Activated CD8-positive, alpha-beta memory T cell treated with anti-CD3 and anti-CD28 coated beads, Interleukin-2, amount 50 U/mL, for 1 hour (primary cell): Measurements from ENCODE around the gene TMTC2.

Experiments used
- DNase-seq: peaks from one replicate; pipeline ENCODE4 v3.0.0-alpha.2; 2020; ENCODE audit errors: extremely low read depth

The TMTC2 gene

GRCh38 chr12:82686168-82687020 lies at the start of gene TMTC2:
TSS of gene TMTC2 (plus strand) at chr12:82686906.
- DNase-seq: peak; percentile 68

DNA sequence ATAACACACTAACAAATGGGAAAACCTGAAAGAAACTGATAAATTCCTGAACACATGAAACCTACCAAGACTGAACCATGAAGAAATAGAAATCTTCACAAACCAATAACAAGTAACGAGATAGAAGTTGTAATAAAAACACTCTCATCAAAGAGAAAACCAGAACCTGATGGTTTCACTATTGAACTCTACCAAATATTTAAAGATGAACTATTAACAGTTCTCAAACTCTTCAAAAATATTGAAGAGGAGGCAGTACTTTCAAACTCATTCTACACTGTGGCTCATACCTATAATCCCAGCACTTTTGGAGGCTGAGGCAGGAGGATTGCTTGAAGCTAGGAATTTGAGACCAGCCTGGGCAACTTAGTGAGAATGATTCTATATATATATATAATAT lies 48.4 kb upstream of the TMTC2 start:
- no peak for DNase-seq

GRCh38 chr12:82644896-82645295 lies 41.8 kb upstream of the TMTC2 start:
- DNase-seq: no peak

GRCh38 chr12:82645414-82645813 lies 41.3 kb upstream of the TMTC2 start:
- no peak for DNase-seq

DNA sequence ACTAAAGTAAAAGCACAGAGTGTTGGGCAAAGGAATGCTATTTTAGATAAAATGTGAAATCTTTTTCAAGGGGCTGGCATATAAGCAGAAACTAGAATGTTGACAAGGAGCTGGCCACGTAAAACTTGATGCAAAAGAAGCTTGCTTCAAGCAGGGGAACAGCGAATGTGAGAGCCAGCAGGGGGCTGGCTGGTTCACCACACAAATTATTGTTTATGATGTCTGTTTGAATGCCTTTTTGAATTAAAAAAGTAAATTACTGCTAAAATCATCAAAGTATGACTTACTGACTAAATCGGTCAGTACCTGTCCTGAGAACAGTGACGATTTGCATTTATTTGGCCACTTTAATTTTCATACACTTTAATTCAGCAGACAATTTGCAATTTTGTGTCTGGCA lies 38.9 kb upstream of the TMTC2 start:
- DNase-seq: no peak

DNA sequence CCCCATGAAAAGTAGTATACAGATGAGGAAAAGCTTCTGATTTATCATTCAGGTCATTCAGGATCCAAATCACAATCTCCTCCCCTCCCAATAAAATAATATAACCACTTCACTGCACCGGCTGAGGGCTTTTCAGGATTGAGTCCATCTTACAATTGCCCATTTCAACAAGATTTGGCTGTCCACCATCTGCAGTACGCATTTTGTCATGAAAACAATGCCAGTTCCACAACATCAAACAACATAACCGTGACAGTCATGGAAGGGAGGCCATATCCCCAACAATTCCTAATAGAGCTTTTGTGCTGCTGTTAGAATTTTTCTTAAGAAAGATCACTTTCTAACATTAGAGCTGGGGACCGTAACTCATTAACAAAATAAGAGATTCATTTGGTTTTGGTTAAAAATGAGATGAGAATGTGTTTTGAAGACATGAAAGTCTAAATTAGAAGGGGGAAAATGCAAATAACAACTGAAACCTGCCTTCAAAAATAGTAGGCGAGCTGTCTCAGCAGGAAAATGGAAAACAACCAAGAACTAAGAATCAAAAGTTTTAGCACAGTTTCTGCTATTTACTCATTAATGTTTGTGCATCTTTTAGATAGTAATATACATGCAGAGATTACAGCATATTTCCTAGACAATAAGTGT lies 38.3 kb upstream of the TMTC2 start:
- no peak for DNase-seq

DNA sequence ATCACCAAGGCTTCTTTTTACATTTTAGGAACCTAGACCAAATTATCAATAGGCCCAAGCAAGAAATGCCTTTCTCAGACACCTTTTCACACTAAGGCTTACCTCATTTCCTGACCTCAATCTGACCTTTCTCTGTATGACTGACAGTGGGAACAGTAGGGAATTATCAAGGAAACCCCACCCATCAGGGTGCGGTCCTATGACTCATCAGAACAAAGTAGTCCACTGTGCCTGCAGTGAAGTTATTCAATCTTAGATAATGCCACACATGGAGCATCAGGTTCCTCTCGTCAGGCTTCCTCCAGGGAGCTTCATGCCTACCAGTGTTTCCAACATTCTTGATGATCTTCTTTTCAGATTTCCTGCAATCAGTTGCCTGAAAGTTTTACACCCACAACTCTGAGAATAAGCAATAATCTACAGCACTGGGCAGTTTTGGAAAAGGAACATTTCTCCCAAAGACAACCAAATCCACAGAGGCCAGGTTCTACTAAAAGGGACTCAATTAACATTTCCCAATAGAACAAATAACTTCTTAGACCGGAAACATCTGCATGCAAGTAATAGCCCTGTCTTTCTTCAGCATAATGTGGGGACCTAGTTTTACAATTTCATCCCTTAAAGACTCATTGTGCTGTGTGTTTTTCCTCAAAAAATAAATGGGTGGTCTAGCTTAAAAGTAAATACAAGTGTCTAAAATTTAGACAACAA lies 35.9 kb upstream of the TMTC2 start:
- no peak for DNase-seq

DNA sequence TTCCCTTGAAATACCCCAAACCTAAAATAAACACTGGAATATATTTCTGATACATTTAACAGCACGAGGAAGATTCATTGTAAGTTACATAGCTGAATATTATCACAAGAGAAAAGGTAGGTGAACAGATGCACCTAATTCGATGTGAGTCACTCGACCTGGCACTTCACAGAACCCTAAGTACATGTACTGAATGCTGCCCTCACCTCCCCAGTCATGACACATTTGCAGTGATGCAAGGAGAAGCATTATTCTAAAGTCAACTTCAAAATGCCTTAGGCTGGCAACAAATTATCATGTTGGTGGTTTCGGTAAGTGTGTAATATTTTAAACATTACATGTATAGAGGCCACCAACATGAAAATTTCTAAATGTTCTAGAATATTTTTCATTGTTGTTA lies 35.2 kb upstream of the TMTC2 start:
- DNase-seq: no peak

- DNase-seq: no peak
Measured at GRCh38 chr12:82652071-82652470, 34.6 kb upstream of the TMTC2 start.

- DNase-seq: no peak
Measured at GRCh38 chr12:82655751-82656150, 31.0 kb upstream of the TMTC2 start.

GRCh38 chr12:82659343-82660207 lies 27.1 kb upstream of the TMTC2 start:
- DNase-seq: no peak

GRCh38 chr12:82660541-82661325 lies 26.0 kb upstream of the TMTC2 start:
- no peak for DNase-seq

- DNase-seq: no peak
Measured at GRCh38 chr12:82663893-82664292, 22.8 kb upstream of the TMTC2 start.

DNA sequence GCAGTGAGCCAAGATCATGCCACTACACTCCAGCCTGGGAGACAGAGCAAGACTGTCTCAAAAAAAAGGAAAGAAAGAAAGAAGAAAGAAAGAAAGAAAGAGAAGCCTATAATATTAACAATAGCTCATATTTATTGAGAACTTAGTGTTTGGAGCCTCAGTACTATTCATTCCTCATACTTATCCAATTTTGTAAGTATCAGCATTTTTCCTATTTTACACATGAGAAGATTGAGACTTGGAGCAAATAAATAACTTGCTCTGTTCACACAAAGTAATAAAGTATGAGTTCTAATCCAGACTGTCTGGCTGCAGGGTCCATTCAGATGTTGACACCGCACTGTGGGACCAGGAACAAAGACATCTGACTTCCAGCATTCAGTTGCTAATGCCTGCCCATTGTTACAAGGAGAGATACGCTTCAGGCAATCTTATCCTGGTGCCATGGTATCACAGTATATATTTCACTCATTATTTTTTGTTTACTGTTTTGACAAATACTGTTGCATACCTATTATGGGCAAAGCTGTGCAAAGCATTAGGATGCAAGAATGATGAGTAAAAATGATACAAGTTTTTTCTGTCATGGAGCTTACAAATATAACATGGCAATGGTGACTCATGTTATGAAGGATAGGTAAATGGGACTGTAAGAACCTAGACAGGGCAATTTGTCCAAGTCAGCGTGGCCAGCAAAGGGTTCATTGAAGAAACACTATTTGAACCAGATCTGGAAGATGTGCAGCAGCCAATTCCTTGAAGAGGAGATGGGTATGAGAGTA lies 21.4 kb upstream of the TMTC2 start:
- DNase-seq: no peak

- DNase-seq: no peak
Measured at GRCh38 chr12:82666830-82667229, 19.9 kb upstream of the TMTC2 start.

GRCh38 chr12:82671673-82672195 lies 15.0 kb upstream of the TMTC2 start:
- DNase-seq: no peak

DNA sequence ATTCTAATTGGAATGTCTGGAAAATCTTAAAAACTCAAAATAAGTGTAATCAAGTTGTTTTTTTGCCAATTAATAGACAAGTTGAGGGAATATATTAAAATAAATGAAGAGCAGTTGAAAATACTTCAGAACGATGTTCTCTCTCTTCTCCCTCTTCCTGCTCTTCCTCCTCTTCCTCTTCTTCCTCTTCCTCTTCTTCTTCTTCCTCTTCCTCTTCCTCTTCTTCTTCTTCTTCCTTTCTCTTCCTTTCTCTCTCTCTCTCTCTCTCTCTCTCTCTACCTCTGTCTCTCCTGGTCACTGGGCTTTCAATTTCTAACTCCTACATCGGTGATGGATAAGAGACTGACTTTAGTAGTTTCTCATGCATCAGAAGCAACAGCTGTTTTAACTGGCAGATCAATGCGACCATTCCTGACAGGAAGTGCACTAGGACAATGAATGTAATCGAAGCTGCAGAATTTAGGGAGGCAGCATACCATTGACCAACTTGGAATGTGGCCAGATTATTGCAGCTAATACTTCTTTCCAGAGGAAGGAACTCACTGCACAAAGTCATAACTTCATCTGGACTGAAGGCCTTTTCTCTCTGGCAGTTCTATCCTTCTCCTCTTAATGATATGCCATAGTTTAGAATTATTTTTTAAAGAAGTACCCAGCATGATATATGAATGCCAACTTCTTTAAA lies 13.8 kb upstream of the TMTC2 start:
- no peak for DNase-seq

DNA sequence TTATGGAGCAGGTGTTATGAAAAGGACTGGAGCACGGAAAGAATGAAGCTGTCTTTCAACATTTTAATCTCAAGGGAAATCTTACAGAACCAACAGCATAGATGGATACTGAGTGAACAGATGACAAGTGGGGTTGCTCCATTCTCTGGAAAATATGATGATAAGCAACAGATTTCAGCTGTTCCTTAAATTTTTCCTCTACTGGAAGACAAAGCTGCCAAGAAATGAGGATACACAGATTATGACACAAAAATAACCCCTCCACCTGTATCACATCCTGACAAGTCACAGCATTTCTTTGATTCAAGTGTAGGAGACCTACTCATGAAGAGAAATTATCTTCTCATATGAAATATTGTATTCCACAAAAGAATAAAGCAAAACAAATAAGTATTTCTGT lies 13.0 kb upstream of the TMTC2 start:
- DNase-seq: no peak

DNA sequence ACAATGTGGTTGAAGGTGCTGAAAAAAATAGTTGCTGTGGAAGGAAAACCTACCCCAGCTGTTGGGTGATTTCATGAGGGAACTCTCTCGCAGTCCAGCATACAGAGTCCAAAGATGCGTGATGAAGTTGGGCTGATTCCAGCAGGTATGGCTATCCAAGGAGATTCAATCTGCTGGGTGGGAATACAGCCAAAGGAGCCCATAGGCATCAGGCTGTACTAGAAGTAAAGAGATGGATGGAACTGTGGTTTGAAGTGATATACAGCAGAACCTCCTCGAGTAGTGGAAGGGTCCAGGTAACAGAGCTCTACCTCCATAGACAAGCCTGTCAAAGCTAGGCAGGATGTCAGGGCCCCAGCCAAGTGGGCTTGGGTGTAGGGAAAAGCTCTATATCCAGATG lies 11.5 kb upstream of the TMTC2 start:
- DNase-seq: no peak
